ENCODE measurements around the gene PLCB2.

PLCB2 gene

GRCh38 chr15:40296561-40297230 lies 11.0 kb downstream of the PLCB2 start:
- Histone ChIP-seq H3K27me3 (ENCODE audit: insufficient read depth, low read length, poor library complexity, severe bottlenecking) (no peaks in the 10 kb centered on the region), H3K9me2 (replicated peaks; ENCODE audit: low read depth, low read length) (no peaks in the 10 kb centered on the region), H4K20me1 (ENCODE audit: insufficient read depth, low read length, poor library complexity, severe bottlenecking) (no peaks in the 10 kb centered on the region), H3K4me3 (ENCODE audit: low read length, poor library complexity, severe bottlenecking) (no peak overlapping the region), H2AFZ (ENCODE audit: low read length) (no peak overlapping the region), H3F3A (ENCODE audit: low read depth) (no peaks in the 10 kb centered on the region), H3K4me1 (ENCODE audit: insufficient read depth, low read length, poor library complexity, severe bottlenecking) (peaks cover 4% of the 10 kb centered on the region), H3K9ac (ENCODE audit: low read depth, low read length, poor library complexity, severe bottlenecking) (no peak overlapping the region), H3K79me2 (ENCODE audit: insufficient read depth, low read length) (no peaks in the 10 kb centered on the region), H3K4me2 (ENCODE audit: low read depth, low read length, poor library complexity, severe bottlenecking) (no peak overlapping the region), H3K9me3 (ENCODE audit: insufficient read depth, low read depth, low read length) (peaks cover 5% of the 10 kb centered on the region; the same call in 1 of the 2 replicates), H3K36me3 (ENCODE audit: insufficient read depth, low read length) (peaks cover 19% of the 10 kb centered on the region; the same call in 1 of the 2 replicates)
- TF ChIP-seq CTCF (conservative IDR thresholded peaks at IDR 0.05; ENCODE audit: low read length), result no peak

GRCh38 chr15:40295877-40296560 lies 11.7 kb downstream of the PLCB2 start:
- no peak overlapping the region for H2AFZ ChIP-seq (ENCODE audit: low read length)
- H3K27me3 ChIP-seq (ENCODE audit: insufficient read depth, low read length, poor library complexity, severe bottlenecking), result no peaks in the 10 kb centered on the region
- no peak overlapping the region for H3K9ac ChIP-seq (ENCODE audit: low read depth, low read length, poor library complexity, severe bottlenecking)
- TF ChIP-seq EZH2phosphoT487 (IDR thresholded peaks at IDR 0.05; ENCODE audit: borderline replicate concordance) (no peak), CTCF (conservative IDR thresholded peaks at IDR 0.05; ENCODE audit: low read length) (no peak)
- peaks cover 14% of the 10 kb centered on the region; the same call in 1 of the 2 replicates for H3K36me3 ChIP-seq (ENCODE audit: insufficient read depth, low read length)
- peaks cover 4% of the 10 kb centered on the region for H3K4me1 ChIP-seq (ENCODE audit: insufficient read depth, low read length, poor library complexity, severe bottlenecking)
- peaks cover 5% of the 10 kb centered on the region; the same call in 1 of the 2 replicates for H3K9me3 ChIP-seq (ENCODE audit: insufficient read depth, low read depth, low read length)
- H3K4me2 ChIP-seq (ENCODE audit: low read depth, low read length, poor library complexity, severe bottlenecking), result no peak overlapping the region
- H3F3A ChIP-seq (ENCODE audit: low read depth), result no peaks in the 10 kb centered on the region
- H3K9me2 ChIP-seq (replicated peaks; ENCODE audit: low read depth, low read length), result no peaks in the 10 kb centered on the region
- no peaks in the 10 kb centered on the region for H4K20me1 ChIP-seq (ENCODE audit: insufficient read depth, low read length, poor library complexity, severe bottlenecking)
- no peak overlapping the region for H3K4me3 ChIP-seq (ENCODE audit: low read length, poor library complexity, severe bottlenecking)
- H3K79me2 ChIP-seq (ENCODE audit: insufficient read depth, low read length), result no peaks in the 10 kb centered on the region

- H3K9me3 ChIP-seq (ENCODE audit: insufficient read depth, low read depth, low read length), result peaks cover 2% of the 10 kb centered on the region; the same call in 1 of the 2 replicates
- peaks cover 4% of the 10 kb centered on the region for H3K4me1 ChIP-seq (ENCODE audit: insufficient read depth, low read length, poor library complexity, severe bottlenecking)
- no peak for TF ChIP-seq CTCF (conservative IDR thresholded peaks at IDR 0.05; ENCODE audit: low read length)
- no peak for TF ChIP-seq EZH2phosphoT487 (IDR thresholded peaks at IDR 0.05; ENCODE audit: borderline replicate concordance)
- no peak overlapping the region for H2AFZ ChIP-seq (ENCODE audit: low read length)
- H3K36me3 ChIP-seq (ENCODE audit: insufficient read depth, low read length), result peaks cover 8% of the 10 kb centered on the region; the same call in 1 of the 2 replicates
- no peak overlapping the region for H3K4me3 ChIP-seq (ENCODE audit: low read length, poor library complexity, severe bottlenecking)
- no peaks in the 10 kb centered on the region for H4K20me1 ChIP-seq (ENCODE audit: insufficient read depth, low read length, poor library complexity, severe bottlenecking)
- H3K27me3 ChIP-seq (ENCODE audit: insufficient read depth, low read length, poor library complexity, severe bottlenecking), result no peaks in the 10 kb centered on the region
- H3K9me2 ChIP-seq (replicated peaks; ENCODE audit: low read depth, low read length), result no peaks in the 10 kb centered on the region
- H3K4me2 ChIP-seq (ENCODE audit: low read depth, low read length, poor library complexity, severe bottlenecking), result no peak overlapping the region
- H3K9ac ChIP-seq (ENCODE audit: low read depth, low read length, poor library complexity, severe bottlenecking), result no peak overlapping the region
- H3F3A ChIP-seq (ENCODE audit: low read depth), result no peaks in the 10 kb centered on the region
- no peaks in the 10 kb centered on the region for H3K79me2 ChIP-seq (ENCODE audit: insufficient read depth, low read length)
Measured at GRCh38 chr15:40295297-40295696, 12.4 kb downstream of the PLCB2 start.

Data from Loucy (cell line).